GM18498 (cell line): ENCODE data around the gene HS1BP3.

ENCODE experiments used
- ATAC-seq: cut with Tn5 transposase; IDR thresholded peaks from one replicate; pipeline ENCODE4 v1.9.1; 2021; ENCODE audit warnings: mild to moderate bottlenecking, moderate library complexity; ENCODE audit not compliant: unreplicated experiment

HS1BP3 gene

DNA sequence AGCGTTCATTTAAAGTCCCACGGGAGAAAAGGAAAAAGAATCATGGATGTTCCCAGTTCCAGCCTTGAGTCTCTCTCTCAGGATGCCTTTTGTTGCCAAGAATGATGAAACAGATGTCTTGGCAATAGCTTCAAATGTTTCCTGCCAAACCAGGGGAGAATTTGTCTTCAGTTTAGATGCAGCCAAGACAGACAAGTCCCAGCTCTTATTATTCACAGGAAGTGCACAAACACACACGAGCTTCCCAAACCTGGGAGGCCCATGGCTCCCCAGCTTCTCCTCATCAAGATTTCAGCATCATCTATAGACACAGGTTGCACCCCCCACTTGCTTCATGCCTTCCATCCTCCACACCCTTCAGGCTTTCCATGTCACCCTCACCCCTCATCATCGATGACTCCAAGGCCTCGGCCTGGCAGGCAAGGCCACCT, 45.9 kb downstream of the HS1BP3 start:
- ATAC-seq: no peak

DNA sequence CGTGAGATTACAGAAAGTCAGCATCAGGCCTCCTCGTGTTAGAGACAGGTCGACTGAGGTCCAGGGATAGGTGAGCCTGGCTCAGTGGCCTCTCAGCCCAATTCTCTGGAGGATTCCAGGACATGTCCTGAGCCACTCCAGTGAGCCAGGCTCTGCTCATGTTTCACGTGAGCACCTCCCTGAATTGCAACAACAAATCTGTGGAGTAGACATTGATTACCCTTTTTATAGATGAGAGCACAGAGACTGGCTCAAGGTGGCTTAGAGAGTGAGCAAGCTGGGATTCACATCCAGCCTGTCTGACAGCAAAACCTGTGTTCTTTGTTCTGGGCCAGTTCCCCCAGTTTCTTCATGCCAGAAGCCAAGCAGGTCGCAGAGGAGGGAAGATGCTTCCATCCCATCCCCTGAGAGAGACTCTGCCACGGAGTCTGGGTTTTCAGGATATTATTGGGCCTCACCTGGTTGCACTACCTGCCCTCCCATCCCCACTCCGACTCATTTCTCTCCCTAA, 46.4 kb downstream of the HS1BP3 start:
- no peak for ATAC-seq

DNA sequence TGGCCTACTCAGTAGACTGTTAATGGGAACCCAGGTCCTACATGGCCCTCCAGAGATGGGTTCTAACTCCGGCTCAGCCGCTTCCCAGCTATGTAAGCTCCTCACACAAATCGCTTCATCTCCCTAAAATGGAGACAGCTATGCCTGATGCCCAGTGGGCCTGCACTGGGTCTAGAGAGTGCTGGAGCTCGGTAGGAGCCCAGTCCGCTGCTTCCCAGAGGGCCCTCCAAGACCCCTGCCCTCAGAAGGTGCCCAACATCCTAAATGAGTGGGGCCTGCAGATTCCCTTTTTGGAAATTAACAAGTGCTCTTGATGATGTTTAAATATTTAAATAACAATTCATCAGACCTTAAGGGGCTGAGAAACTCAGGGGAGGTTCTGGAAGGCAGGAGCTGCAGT, 47.1 kb downstream of the HS1BP3 start:
- no peak for ATAC-seq

DNA sequence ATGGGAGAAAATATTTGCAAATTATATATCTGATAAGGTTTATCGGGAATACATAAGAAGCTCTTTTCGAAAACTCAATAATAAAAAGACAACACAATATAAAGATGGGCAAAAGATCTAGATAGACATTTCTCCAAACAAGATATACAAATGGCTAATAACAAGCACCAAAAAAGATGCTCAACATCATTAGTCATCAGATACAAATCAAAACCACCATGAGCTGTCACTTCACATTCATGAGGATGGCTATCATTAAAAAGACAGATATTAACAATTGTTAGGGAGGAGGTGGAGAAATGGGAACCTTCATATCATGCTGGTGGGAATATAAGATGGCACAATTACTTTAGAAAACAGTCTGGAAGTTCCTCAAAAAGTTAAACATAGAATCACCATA, 48.1 kb downstream of the HS1BP3 start:
- no peak for ATAC-seq

DNA sequence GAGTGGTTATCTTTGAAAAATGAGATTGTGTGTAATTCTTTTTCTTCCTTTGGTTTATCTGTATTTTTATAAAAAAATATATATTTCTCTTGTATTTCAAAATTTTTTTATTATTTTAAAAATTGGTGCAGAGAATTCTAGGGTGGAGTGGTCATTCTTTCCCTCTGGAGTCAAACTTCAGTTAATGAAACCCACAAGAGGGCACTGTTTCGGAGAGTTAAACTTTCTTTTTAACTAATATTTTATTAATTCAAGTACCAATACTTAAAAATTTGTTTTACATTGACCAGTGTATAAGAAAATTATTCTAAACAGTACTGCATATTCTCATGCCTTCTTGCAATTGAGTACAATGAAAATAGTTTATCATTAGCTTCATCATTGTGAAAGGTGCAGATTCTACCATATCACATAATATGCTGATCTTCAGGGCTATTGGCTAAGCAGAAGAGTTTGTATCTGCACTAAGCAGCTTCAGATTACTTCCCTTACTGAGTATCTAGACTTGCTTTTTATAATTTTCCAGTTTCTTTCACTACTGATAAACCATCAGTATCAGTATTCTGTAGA, 50.1 kb downstream of the HS1BP3 start:
- ATAC-seq: no peak

DNA sequence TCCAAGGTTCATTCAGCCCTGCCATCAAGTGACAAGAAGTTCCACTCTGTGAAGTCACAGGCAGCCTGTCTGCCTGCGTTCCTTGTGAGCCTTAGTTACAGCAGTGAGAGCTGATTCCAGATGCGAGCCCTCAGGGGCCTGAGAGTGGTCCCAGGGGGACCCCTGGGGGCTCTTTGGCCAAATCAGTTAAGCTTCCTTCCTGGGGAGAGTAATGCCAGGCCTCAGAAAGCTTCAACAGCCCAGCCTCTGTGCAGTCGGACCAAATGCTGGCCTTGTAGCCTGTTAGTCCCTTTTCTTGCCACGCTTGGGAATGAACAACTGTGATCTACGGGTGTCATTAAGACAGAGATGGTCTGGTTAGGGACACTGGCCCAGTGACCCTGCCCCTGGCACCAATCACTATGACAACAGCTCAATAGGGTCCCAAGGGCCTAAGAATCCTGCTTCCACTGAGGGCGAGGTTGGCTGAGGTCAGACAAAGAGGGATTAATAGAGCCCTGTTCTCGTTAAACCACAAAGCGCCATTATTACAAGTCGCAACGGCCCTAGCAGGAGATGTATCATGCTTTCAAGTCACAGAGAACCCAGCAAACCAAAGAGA, 50.9 kb downstream of the HS1BP3 start:
- no peak for ATAC-seq

DNA sequence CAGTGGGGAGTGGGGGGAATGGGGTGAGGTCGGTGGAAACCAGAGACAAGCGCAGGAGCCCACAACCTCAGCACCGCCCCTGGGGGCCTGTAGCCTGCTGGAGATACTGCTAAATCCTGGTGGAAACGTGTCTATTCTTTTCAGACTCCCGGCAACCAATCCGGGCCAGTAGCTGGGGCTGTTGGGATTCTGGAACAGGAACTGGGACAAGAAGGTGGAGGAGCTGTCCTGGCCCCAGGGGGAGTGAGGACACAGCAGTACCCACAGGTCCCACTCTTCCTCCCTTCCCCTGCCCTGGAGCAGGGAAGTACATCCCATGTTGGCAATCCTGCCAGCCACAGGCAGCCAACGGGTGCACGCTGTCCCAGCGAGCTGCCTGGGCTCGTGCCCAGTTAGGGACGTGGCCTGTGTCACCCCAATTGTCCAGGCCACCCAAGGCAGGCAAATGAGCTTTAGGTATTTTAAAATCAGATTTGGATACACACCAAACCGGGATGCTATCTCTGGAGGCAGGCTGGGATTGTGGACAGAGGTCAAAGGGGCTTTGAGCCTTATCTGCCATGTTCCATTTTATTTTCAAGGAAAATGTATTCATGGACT, 51.8 kb downstream of the HS1BP3 start:
- ATAC-seq: no peak

DNA sequence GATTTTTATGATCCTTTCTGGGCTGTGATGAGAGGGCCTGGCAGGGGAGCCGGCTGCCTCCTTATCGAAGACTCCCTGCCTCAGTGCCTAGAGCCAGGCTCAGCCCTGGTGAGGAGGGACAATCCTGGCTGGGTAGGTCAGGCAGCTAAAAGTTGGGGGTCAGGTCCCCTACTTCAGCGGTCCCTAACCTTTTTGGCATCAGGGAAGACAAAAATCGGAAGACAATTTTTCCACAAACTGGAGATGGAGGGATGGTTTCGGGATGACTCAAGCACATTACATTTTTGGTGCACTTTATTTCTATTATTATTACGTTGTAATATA, 53.1 kb downstream of the HS1BP3 start:
- ATAC-seq: no peak

DNA sequence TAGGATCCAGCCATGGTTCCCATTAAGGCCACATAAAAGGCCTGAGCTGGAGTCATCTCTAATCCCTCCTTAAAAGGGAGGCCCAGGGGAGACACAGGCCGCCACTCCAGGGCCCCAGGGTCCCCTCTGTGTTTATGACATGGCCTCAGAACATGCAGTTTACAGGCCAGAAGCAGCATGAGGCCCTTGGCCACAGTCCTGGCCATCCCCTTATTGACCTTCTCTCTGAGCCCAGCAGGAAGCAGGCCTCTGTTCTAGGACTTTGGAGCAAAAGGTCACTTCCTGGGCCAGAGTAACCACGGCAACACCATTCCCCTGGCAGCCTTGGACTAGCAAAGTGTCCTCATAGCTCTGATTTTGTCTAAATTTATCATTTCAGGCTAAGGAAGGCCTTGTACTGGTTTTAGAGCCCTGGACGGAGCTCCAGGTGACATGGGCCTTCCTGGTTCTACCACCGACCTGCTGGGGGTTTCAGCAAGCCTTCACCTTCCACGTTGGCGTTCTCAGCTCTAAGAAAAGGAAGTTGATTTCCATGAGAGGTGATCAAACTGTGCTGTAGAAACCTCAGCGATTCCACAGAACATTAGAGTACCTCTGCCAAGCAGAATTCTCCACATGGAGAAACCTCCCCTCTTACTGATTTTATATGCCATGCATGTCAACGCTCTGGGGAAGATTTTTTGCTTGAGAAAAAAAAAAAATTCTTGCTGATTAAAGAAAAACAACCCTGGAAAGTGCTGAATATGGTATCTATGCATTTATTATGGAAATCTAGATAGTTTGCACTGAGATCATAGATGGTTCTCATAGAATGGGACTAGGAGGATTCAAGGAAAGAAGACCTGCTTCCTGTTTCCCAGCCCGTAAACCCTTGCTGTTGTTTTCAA, 53.7 kb downstream of the HS1BP3 start:
- ATAC-seq: no peak

DNA sequence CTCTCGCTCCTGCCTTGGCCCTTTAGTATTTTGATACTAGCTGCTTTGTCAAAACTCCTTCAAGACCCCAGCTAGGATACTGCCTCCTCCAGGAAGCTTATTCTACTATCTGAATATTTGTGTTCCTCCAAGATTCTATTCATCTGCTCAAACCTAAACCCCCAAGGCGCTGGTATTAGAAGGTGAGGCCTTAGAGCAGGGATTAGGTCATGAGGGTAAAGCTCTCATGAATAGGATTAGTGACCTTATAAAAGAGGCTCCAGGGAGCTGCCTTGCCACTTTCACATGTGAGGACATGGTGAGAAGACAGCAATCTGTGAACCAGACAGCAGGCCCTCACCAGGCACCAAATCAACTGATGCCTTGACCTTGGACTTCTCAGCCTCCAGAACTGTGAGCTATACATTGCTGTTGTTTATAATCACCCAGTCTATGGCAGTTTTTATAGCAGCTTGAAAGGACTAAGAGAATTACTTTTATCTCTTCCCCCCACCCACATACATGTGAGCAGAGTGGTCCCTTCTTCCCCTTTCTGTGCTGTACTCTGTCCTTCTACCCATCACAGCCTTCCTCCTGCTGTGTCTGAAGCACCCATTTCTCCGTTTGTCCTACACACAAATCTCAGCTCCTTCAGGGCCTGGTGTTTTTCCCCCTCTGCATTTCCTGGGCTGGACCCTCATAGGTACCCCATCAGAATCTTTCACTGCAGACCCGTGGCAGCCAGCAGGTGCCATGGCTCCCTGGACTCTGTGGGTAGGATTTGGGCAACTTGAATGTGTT, 54.5 kb downstream of the HS1BP3 start:
- peak; percentile 2 for ATAC-seq

DNA sequence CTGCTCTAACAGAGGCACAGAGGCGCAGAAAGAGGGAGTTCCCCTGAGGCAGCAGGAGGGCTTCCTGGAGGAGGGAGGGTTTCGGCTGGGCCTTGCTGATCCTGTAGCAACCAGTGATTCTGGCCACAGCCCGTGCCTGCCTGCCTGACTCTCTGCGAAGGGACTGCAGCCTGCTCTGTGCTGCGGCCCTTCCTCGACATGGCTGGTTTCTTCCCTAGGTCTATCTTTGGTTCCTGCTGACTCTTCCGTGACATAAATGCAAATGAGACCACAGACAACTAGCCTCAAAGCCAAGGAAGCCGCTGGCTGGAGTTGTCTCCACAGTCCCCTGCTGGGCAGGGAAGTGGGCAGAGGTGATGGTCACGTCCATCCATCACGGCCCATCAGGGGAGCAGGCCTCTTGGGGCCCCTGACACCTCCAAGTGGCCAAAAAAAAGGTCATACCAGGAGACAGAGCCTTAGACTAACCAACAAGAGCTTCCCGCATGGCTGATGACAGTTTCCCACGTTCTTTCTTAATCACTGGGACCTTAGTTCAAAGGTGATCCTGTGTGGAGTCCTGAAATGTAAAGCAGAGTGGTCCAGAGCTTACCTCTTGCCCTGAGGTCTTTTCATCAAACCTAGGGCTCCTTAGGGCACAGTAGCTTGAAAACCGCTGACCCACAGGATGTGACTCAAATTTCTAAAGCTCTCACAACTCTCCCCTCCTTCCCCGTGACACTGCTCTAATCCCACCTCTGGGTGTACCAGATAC, 55.3 kb downstream of the HS1BP3 start:
- peak; percentile 88 for ATAC-seq

DNA sequence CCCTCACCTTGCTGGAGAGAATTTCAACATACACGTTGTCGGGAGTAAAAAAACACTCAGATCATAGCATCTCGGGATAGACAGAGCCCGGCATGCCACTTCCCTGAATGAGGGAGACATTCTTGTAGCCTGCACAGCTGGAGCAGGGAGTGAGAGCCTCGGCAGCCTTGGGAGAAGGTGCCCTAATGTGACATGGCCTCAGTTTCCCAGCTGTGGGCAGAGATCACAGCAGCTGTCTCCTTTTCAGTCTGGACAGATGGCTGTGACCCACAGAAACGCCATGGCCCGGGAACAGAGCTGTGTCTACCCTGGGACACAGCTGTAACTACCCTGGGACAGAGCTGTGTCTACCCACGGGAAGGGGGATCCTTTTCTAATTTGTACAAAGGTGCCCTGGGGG, 55.9 kb downstream of the HS1BP3 start:
- ATAC-seq: peak; percentile 1

DNA sequence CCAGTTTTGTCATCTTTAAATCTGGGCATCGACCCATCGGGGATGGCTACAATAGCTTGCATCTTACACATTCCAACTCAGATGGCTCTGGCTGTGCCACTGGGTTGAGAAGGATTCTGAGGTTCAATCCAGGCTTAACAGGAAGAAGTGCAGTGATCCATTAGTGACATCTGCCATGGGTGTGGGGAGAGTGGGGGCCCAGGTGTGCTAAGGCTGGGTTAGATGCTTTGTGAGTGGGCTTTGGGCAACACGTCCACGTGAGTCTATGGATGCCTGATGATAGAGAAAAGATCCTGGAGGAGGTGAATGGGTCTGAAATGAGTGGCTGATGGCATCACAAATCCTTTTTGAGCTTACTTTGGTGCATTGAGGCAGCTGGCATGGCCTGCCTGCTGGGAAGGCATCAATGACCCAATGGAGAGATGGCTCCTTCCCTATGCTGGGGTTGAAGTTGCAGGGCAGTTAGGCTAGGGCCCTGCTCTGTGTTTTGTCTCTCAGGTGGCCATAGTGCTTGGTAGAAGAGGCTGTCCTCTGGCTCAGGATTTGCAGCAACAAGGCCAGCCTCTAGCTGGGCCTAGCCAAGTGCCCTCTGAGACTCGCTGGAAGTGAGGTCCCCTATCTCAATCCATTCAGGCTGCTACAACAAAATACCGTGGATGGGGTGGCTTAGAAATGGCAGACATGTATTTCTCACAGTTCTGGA, 56.7 kb downstream of the HS1BP3 start:
- no peak for ATAC-seq

DNA sequence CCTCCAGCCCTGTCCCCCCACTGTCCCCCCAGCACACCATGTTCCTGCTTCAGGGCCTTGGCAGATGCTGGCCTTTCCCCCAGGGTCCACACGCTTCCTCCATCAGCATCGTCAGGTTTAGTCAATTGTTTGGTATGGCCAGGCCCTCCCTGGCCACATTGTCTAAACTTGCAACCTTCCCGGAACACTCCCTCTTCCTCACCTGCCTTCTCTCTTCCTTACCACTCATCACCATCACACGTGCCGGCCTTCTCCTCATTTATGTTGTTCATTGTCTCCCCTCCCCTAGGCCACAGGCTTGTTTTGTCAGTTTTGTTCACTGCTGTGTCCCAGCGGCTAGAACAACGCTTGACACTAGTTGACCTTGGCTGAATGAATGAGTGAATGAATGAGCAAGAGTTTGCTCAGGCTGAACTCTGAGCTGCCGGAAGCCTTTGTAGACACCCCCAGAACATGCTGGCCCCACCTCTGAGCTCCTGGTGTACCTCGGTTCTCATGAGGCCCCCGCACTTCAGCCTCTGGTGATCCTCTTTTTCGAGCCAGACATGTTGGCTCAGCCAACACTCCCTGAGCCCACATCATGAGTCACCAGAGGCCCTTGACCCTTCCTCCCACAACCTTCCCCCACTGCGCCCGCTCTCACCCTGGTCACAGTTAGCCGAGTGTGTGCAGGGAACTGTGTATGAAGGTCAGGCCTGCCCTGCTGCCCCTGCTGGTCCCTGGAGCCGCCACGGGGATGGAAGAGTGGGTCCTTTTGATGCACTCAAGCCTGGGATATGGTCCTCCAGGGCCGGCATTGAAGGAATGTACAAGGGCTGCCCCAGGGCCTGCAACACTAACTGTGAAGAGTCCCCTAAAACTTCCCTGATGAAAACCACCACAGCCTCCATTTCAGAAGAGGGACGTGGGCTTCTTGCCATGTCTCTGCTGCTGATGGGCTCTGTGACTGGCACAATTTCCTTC, 57.5 kb downstream of the HS1BP3 start:
- no peak for ATAC-seq

DNA sequence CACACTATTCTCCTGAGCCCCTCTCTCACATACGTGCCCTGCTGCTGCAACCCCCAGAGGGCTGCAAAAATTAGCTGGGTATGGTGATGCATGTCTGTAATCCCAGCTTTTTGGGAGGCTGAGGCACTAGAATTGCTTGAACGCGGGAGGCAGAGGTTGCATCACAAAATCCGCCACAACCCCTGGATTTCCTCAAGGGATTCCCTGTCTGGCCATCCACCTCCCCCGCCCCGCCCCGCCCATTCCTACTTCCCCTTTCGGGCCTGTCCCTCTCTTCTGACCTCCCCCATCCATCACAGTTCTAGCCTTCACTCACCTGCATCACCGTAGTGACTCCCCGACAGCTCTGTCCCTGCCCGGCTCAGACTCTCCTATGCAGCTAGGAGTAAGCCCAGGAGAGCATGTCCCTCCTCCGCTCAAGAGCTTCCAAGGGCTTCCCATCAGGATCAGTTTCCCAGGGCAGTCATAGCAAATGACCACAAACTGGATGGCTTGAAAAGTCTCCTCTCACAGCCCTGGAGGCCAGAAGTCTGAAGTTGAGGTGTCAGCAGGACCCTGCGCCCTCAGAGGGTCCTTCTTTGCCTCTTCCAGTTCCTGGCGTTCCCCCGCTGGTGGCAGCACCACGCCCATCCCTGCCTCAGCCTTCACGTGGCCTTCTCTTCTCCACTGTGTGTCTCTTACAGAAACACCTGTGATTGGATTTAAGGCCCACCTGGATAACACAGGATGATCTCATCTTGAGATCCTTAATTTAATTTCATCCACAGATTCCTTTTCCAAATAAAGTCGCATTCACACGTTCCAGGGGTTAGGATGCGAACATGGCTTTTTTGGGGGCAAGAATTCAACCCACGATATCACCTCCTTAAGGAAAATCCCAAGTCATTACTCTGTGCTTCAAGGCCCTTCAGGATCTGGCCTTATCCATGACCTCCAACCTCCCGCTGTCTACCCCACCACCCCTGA, 58.5 kb downstream of the HS1BP3 start:
- ATAC-seq: no peak

DNA sequence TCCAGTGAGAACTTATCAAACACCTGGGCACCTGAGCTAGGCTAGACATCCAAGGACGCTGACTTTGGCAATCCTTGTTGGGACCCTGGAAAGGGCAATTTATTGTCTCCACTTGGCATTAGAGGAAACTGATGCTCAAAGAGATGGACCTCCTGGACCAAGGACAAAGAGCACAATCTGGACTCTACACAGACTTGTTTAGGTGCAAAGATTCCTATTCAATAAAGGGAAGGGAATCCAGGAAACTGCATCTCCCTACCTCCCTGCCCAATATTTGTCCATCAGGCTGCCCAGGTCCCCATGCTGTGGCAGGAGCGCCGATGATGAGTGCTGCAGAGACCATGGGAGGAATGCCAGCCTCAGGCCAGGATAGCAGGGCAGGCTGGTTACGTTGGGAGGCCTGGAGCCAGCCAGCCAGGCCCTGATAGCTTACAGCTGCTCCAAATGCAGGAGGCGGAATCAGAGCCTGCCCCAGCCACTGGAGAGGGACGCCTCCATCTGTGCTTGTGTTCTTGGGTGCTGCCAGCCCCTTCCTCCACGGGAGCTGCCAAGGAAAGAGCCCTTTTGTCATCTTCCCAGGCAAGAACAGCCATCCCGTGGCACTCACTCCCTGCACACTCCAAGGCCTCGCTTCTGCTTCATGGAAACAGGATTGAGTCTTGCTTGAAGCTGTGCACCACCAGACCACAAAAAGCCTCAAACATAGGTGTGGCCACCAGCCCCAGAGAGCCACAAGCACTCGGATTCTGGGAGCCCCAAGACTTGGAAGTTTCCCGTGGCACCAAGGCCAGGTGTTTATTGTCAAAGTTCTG, 60.0 kb downstream of the HS1BP3 start:
- no peak for ATAC-seq
